Body of pancreas (tissue), 4 donors: ENCODE measurements around the gene LITAF. TPM values are rescaled to one million over a fixed set of nuclear protein-coding genes. Genes with fewer than 3 reads are reported as not detected.
A peak's percentile ranks its signal among the peaks of the same experiment; 100 is the strongest.

Experiments used
- ATAC-seq: fragments of 150-250 bp; one replicate; pipeline ENCODE4 v1.9.1; 2016
- DNase-seq, 4 donors: peaks; one replicate each; pipeline ENCODE4 v3.0.0-alpha.2; 2019
- H3K27ac ChIP-seq, 4 donors: fragments of 200-600 bp; sonication (generic); 1 replicate in 3 of 4; 2 replicates in 1 of 4; pipeline versions ENCODE4 v1.5.1 to v1.6.1; 2016 to 2019; ENCODE audit warnings: mild to moderate bottlenecking in 1 of 4, mixed read lengths in 1 of 4, moderate library complexity in 1 of 4
- H3K27me3 ChIP-seq, 2 donors: fragments of 200-600 bp; sonication (generic); one replicate each; pipeline ENCODE4 v1.6.0; 2016; ENCODE audit warnings: mild to moderate bottlenecking in 1 of 2
- H3K36me3 ChIP-seq, 2 donors: fragments of 200-600 bp; sonication (generic); replicated peaks in 1 of 2; 2 replicates each; pipeline ENCODE4 v1.5.1; 2016; ENCODE audit warnings: low read depth in 2 of 2; ENCODE audit not compliant: insufficient read depth in 1 of 2
- H3K4me1 ChIP-seq: fragments of 200-600 bp; sonication (generic); one replicate; pipeline ENCODE4 v1.6.0; 2016
- H3K4me3 ChIP-seq, 2 donors: fragments of 200-600 bp; sonication (generic); 1 replicate in 1 of 2; 2 replicates in 1 of 2; pipeline ENCODE4 v1.5.1; 2016 to 2019
- H3K9me3 ChIP-seq, 3 donors: fragments of 200-600 bp; sonication (generic); 1 replicate in 2 of 3; 2 replicates in 1 of 3; pipeline ENCODE4 v1.5.1; 2016
- POLR2A ChIP-seq, 3 donors: fragments of 450-650 bp; IDR thresholded peaks; one replicate each; pipeline ENCODE4 v1.6.1; 2016; ENCODE audit warnings: antibody characterized with exemption in 3 of 3, mild to moderate bottlenecking in 2 of 3
- WGBS, 2 donors: methylation state at CpG; one replicate each; pipeline ENCODE4 v1.1.5; 2017; 5-methylcytosine and 5-hydroxymethylcytosine counted together
- intact Hi-C: fragments of 100-400 bp; cut with DNase I; formaldehyde crosslinking; loops from one replicate; pipeline ENCODE4 v1.15.1; 2023
- total RNA-seq, 2 donors: library from RNA; depleted of rRNA; stranded (reverse); fragments of >200 nt; gene quantifications; one replicate each; pipeline ENCODE4 v1.1.0, GENCODE V29; 2016
- TF ChIP-seq, protein P1 (sequence below), 7 experiments: fragments of 450-650 bp in 4 of 7; fragments of 200-600 bp in 3 of 7; sonication (generic) in 3 of 7; IDR thresholded peaks; one replicate each; pipeline ENCODE4 v1.5.1; 2016 to 2019; ENCODE audit warnings: antibody characterized with exemption in 7 of 7

LITAF gene
- total RNA-seq, 2 donors from 2014 or later, result 24.9 to 25.7 TPM

DNA sequence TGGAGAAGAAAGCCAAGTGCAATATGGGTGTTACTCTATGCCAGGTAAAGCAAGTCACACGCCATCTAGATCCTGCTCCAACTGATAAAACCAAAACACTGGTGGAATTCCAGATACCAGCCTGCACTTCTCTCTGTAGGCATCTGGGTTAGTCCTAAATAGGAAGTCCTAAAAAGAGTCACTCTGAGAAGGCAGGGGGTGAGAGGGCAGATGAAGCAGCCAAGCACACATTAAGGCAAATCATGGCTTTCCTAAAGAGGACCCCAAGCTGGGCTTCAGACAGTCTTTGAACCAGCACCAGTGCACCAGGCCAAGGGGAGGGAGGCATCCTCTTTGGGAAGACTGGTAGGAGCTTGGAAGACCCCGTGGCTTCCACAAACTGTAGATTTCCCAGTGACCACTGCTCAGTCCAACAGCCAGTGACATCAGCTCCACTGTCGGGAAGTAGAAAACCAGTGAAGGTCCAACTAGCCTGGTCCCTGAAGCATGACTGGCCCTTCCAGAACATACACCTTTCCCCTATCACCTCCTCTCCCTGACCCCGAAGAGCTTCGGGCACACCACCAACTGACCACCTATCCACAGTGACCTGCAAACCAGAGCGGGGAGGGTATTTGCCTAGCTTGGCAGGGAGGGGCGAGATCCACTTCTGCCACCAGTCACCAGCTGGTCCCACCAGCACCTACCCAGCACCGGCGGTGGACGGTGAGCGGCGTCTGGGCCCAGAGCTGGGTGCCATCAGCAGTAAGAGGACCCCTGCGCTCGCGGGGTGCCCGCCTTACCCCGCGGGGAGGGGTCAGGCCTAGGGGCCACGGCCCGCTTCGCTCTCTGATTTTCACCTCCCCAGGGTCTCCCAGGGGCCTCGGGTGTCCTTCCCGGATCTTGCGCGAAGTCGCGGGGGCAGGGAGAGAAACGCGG is 1.0 kb downstream of the LITAF start:
- DNase-seq, result peak; percentile 25 to 46 (median 36)
- intact Hi-C loops, result no loop called here
- peak overlapping the region; percentile 26 to 46 for H3K4me3 ChIP-seq
- H3K27ac ChIP-seq, result peak overlapping the region; percentile 92 to 96 (median 92)
- 33 to 44% methylated on average over 9 to 29 of the region's 29 CpGs for WGBS, 2 donors
- no peaks in the 10 kb centered on the region for H3K27me3 ChIP-seq
- peaks cover 37% of the 10 kb centered on the region for H3K4me1 ChIP-seq
- no peaks in the 10 kb centered on the region for H3K9me3 ChIP-seq
- TF ChIP-seq, protein P1, sequence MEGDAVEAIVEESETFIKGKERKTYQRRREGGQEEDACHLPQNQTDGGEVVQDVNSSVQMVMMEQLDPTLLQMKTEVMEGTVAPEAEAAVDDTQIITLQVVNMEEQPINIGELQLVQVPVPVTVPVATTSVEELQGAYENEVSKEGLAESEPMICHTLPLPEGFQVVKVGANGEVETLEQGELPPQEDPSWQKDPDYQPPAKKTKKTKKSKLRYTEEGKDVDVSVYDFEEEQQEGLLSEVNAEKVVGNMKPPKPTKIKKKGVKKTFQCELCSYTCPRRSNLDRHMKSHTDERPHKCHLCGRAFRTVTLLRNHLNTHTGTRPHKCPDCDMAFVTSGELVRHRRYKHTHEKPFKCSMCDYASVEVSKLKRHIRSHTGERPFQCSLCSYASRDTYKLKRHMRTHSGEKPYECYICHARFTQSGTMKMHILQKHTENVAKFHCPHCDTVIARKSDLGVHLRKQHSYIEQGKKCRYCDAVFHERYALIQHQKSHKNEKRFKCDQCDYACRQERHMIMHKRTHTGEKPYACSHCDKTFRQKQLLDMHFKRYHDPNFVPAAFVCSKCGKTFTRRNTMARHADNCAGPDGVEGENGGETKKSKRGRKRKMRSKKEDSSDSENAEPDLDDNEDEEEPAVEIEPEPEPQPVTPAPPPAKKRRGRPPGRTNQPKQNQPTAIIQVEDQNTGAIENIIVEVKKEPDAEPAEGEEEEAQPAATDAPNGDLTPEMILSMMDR (IDR thresholded peaks at IDR 0.05), result no peak
- TF ChIP-seq POLR2A (IDR thresholded peaks at IDR 0.05), result peak in 2 of 3 donors; percentile 47 to 62
- peak; percentile 20 for ATAC-seq
- no peaks in the 10 kb centered on the region for H3K36me3 ChIP-seq

DNA sequence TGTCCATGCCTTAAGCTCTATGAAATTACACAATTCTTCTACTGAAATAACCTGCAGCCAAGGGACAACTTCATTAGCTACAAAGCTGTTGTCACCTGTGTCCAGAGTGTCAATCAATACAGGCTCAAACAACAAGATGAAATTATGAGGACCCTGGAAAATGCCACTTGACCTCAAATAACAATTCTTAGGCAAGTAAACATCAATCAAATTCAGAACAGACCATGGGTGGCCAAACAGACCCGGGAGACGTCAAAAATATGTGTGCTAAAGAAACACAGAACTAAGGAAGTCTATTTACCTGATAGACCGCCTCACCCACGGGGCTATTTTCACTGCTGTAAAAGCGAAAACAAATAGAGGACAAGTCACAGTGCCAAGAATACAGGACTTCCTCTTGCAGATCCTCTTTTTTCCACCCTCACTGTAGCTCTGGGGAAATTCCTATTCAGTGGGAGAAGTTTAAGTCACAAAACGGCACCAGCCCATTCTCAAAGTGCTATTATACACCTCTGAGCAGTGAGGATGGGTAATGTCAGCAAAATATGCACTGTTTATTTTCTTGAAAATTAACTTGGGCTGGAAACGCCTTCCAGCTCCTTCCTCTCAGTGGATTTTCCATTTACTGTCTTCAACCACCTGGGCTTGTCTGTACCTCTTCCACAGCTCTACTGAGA is 2.7 kb downstream of the LITAF start:
- 9 to 19% methylated on average over 7 of the region's 7 CpGs for WGBS, 2 donors
- peak in 1 of 3 donors; percentile 22 for TF ChIP-seq POLR2A (IDR thresholded peaks at IDR 0.05)
- TF ChIP-seq, protein P1 (IDR thresholded peaks at IDR 0.05), result no peak

DNA sequence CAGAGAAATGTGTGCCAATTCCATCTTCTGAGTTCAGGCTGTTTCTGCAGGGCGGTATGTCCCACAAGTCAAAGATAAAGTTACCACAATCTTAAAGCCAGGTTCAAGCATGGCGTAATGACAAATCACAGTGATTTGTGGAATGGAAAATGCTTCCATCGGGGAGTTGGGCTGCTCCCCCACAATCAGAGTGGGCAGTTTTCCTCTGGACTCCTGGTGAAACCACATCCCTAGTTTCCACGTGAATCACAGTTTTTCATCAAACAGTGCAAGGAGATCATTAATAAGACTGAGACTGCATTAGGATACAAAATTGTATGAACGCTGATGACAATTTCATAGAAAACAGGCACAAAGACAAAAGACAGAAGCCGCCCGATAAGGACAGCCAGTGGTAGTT is 3.6 kb downstream of the LITAF start:
- Histone ChIP-seq H3K4me3 (no peak overlapping the region), H3K9me3 (no peaks in the 10 kb centered on the region), H3K36me3 (no peaks in the 10 kb centered on the region), H3K27ac (peak overlapping the region; percentile 2 to 96 (median 92)), H3K27me3 (no peaks in the 10 kb centered on the region), H3K4me1 (peaks cover 37% of the 10 kb centered on the region)
- intact Hi-C loops, result no loop called here
- TF ChIP-seq POLR2A (IDR thresholded peaks at IDR 0.05), result no peak
- TF ChIP-seq, protein P1 (IDR thresholded peaks at IDR 0.05), result no peak
- ATAC-seq (no peak), DNase-seq (no peak)
- 52 to 66% methylated on average over 7 of the region's 7 CpGs for WGBS, 2 donors

More for the DNA sequence above, 2.7 kb downstream of the LITAF start:
- Histone ChIP-seq H3K4me1 (peaks cover 37% of the 10 kb centered on the region), H3K4me3 (no peak overlapping the region), H3K27me3 (no peaks in the 10 kb centered on the region), H3K27ac (peak overlapping the region; percentile 19 to 96 (median 92)), H3K36me3 (no peaks in the 10 kb centered on the region), H3K9me3 (no peaks in the 10 kb centered on the region)
- peak in 3 of 4 donors; percentile 28 to 59 (median 47) for DNase-seq
- intact Hi-C loops, result no loop called here
- peak; percentile 35 for ATAC-seq

DNA sequence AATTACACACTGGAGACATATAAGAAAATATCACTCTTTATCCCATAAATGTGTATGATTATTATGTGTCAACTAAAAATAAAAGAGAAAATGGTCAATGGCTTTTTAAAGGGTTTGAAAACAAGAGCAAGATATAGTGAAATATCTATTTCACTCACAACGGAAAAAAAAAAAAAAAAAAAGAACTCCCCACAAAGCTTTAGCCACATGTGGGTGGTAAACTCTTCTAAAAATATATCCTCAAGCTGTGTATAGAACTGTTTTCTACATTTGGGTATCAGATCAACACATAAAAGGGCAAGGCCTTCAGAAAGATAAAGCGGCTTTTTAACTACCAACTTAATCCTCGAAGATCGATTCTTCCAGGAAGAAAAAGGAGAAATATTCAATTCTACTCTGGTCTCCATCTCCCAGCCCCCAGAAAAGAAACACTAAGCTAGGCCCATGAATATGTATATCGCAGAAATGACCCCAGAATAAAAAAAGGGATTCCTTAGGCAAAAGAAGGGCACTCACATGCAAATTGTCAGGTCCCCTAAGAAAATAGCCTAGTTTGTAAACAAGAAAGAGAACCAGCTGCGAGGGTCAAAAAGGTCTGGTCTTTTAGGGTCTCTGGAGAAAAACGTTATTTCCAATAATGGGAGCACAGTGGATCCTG is 4.4 kb downstream of the LITAF start:
- DNase-seq (no peak), ATAC-seq (no peak)
- peak overlapping the region in 3 of 4 donors; percentile 92 to 96 (median 93) for H3K27ac ChIP-seq
- no peaks in the 10 kb centered on the region for H3K9me3 ChIP-seq
- 58 to 60% methylated on average over 7 of the region's 7 CpGs for WGBS, 2 donors
- no peak overlapping the region for H3K4me3 ChIP-seq
- no peaks in the 10 kb centered on the region for H3K27me3 ChIP-seq
- TF ChIP-seq, protein P1 (IDR thresholded peaks at IDR 0.05), result no peak
- no peak for TF ChIP-seq POLR2A (IDR thresholded peaks at IDR 0.05)
- H3K4me1 ChIP-seq, result peaks cover 34% of the 10 kb centered on the region
- intact Hi-C loops, result no loop called here
- no peaks in the 10 kb centered on the region for H3K36me3 ChIP-seq
